Lower leg skin (tissue), 4 donors: ENCODE results near the gene NUBP1. TPM values are rescaled to one million over a fixed set of nuclear protein-coding genes. Genes with fewer than 3 reads are reported as not detected.

Source experiments
- DNase-seq, 2 donors: peaks; one replicate each; pipeline ENCODE4 v3.0.0-alpha.2; 2019; ENCODE audit warnings: low spot score in 2 of 2
- H3K4me3 ChIP-seq: fragments of 200-600 bp; sonication (generic); 2 replicates; pipeline ENCODE4 v1.5.1; 2017; ENCODE audit warnings: mild to moderate bottlenecking, low read depth; ENCODE audit not compliant: poor library complexity, severe bottlenecking
- POLR2A ChIP-seq, 2 donors: fragments of 450-650 bp; IDR thresholded peaks; one replicate each; pipeline ENCODE4 v1.6.1; 2016 to 2017; ENCODE audit warnings: antibody characterized with exemption in 2 of 2, mild to moderate bottlenecking in 1 of 2, moderate library complexity in 1 of 2
- WGBS, 2 donors: methylation state at CpG; one replicate each; pipeline ENCODE4 v1.1.5; 2018; 5-methylcytosine and 5-hydroxymethylcytosine counted together
- intact Hi-C: fragments of 100-400 bp; cut with DNase I; formaldehyde crosslinking; loops from one replicate; pipeline ENCODE4 v1.15.0; 2023; ENCODE audit warnings: low total_unique reads
- total RNA-seq, 4 donors: library from RNA; depleted of rRNA; stranded (reverse); fragments of >200 nt; gene quantifications; one replicate each; pipeline ENCODE4 v1.1.0, GENCODE V29; 2016
- TF ChIP-seq, protein P1 (sequence below), 3 donors: fragments of 450-650 bp; IDR thresholded peaks; one replicate each; pipeline ENCODE4 v1.5.1; 2016; ENCODE audit warnings: antibody characterized with exemption in 3 of 3, mild to moderate bottlenecking in 3 of 3, moderate library complexity in 2 of 3

NUBP1 gene
- total RNA-seq, 4 donors from 2014 or later, result 16.3 to 26.7 (median 25.1) TPM

DNA sequence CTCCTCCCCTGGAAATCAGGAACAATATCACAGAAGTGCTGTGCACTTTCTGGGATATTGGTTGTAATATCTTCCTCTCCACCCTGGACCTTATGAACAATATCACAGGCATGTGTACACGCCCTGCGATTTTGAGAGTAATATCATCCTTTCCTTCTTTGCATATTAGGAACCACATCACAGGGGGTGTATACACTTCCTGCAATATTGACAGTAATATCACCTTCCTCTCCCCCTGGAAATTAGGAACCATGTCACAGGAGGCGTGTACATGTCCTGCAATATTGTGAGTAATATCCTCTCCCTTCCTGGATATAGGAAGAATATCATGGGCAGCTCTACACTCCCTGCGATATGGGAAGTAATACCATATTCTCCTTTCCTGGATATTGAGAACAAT, 34.7 kb upstream of the NUBP1 start:
- intact Hi-C loops, result no loop called here
- H3K4me3 ChIP-seq, result no peak overlapping the region
- no peak for DNase-seq
- TF ChIP-seq, protein P1, sequence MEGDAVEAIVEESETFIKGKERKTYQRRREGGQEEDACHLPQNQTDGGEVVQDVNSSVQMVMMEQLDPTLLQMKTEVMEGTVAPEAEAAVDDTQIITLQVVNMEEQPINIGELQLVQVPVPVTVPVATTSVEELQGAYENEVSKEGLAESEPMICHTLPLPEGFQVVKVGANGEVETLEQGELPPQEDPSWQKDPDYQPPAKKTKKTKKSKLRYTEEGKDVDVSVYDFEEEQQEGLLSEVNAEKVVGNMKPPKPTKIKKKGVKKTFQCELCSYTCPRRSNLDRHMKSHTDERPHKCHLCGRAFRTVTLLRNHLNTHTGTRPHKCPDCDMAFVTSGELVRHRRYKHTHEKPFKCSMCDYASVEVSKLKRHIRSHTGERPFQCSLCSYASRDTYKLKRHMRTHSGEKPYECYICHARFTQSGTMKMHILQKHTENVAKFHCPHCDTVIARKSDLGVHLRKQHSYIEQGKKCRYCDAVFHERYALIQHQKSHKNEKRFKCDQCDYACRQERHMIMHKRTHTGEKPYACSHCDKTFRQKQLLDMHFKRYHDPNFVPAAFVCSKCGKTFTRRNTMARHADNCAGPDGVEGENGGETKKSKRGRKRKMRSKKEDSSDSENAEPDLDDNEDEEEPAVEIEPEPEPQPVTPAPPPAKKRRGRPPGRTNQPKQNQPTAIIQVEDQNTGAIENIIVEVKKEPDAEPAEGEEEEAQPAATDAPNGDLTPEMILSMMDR (IDR thresholded peaks at IDR 0.05), result no peak
- no peak for TF ChIP-seq POLR2A (IDR thresholded peaks at IDR 0.05)
- 53 to 69% methylated on average over 4 of the region's 4 CpGs for WGBS, 2 donors

DNA sequence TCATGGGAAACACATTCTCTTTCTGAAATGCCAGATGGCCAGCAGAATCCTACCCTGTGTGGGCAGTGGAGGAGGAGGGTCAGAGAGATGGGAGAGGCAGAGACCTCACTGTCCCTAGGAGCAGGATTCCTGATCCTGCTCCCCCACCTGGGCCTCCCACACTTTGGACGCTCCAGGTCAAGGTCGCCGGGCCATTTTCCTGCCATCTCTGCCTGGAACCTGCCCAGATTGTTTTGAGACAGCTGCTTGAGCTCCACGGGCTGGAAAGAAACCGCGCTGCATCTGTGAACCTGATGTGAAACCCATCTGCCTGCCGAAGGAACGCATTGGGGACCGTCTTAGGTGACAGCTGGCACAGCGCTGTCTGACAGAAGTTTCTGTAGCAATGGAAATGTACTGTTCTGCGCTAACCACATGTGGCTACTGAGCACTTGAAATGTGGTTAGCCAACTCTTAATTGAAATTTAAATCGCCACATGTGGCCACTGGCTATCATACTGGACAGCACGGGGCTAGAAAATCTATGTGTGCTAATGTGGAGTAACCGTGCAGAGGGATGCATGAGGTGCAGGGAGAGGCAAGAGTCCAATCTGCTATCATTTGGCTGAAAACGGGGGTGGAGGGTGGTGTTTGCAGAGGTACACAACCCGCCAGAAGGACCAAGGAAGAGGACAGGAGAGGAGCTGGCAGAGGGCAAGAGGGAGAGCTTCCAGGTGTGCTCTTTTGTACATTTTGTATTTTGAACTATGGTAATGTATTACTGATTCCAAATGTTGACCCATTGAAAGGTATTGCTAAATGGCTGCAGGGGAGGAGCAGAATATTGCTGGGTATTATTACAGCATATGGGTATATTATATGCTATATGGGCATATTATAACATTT, 15.4 kb upstream of the NUBP1 start:
- intact Hi-C loops, result no loop called here
- 49 to 71% methylated on average over 16 of the region's 16 CpGs for WGBS, 2 donors
- TF ChIP-seq, protein P1 (IDR thresholded peaks at IDR 0.05), result no peak
- no peak for TF ChIP-seq POLR2A (IDR thresholded peaks at IDR 0.05)
- peak in 1 of 2 donors; percentile 72 for DNase-seq
- no peak overlapping the region for H3K4me3 ChIP-seq

DNA sequence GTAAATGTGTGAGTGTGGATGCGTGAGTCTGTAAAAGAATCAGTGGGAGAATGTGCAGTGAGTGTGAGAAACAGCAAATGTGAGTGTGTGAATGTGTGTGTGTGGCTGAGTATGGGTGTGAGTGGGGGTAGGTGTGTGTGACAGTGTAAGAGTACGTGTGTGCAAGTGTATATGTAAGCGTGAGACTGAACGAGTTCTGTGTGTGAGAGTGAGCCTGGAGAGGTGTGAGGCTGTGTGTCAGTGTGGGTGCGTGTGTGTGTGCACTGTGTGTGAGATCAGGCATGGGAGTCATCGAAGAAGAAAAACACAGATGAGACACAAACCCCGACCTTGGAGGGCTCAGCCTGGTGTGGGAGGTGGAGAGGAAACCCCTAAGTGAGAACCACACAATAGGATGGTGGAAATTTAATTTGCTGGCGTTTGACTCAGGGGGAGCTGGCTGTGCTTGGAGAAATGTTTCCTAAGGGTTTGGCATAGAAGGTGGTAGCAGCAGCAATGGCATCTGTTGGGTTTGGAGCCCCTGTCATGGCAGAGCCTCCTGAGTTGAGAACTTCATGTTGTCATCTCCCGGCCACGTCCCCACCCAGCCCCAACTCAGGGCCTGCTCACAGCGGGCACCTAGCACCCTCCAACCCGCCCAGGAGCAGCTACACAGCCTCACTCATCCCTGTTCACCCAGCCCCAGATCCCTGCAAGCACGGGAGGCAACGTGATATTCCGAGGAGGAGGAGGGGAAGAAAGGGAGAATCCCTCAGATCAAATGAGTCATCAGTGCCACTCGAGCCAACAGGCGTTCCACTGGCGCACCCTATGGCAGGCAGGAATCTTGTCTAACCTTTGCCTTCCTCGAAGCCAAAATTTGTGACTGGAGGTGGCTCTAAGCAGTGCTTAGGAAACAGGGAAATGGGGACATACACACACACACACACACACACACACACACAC, 14.3 kb upstream of the NUBP1 start:
- DNase-seq, result peak; percentile 74 to 89
- no peak overlapping the region for H3K4me3 ChIP-seq
- intact Hi-C loops, result no loop called here
- WGBS, 2 donors, result 37 to 43% methylated on average over 19 of the region's 19 CpGs
- TF ChIP-seq, protein P1 (IDR thresholded peaks at IDR 0.05), result peak in 1 of 3 donors; percentile 34
- no peak for TF ChIP-seq POLR2A (IDR thresholded peaks at IDR 0.05)

DNA sequence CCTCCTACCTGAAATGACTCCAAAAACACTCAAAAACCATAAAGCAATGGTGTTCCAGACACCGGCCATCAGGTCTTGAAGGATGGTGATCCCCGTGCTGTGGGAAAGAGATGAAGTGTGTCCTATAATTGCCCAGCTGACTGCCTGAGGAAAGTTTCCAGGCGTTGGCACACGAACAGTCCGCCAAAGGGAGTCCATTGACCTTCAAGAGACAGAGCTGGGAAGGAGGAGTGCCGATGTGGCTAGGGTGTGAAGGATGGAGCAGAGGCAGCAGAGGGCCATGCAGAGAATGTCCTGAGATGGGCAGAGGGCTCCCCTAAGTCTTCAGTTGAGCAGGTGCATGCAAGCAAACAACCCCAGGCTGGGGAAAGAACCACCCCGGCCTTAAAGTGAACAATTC, 11.9 kb upstream of the NUBP1 start:
- no peak overlapping the region for H3K4me3 ChIP-seq
- no peak for TF ChIP-seq POLR2A (IDR thresholded peaks at IDR 0.05)
- TF ChIP-seq, protein P1 (IDR thresholded peaks at IDR 0.05), result no peak
- no peak for DNase-seq
- 78 to 85% methylated on average over 7 of the region's 7 CpGs for WGBS, 2 donors
- intact Hi-C loops, result no loop called here

DNA sequence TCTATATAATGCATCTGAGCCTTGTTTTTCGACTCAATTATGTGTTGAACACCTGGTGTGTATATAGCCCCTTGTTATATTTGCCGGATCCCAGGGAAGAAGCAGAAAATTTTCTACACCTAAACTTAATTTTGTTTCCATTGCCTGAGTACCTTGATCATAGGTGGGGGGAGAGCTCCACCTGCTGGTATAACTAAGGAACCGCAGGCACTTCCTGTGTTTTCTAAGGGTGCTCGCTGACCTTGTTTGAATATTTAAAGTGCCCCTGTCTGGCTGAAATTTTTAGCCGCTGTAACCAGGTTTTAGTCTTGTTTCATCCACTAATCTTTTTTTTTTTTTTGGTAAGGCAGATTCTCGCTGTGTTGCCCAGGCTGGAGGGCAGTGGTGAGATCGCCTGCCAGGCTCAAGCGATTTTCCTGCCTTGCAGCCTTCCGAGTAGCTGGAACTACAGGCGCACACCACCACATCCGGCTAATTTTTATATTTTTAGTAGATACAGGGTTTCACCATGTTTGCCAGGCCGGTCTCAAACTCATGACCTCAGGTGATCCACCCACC, 6.5 kb upstream of the NUBP1 start:
- peak; percentile 67 to 86 for DNase-seq
- TF ChIP-seq, protein P1 (IDR thresholded peaks at IDR 0.05), result peak in 1 of 3 donors; percentile 76
- TF ChIP-seq POLR2A (IDR thresholded peaks at IDR 0.05), result no peak
- H3K4me3 ChIP-seq, result no peak overlapping the region
- intact Hi-C loops, result loop anchor here (5.0 kb wide), 1 partner anchor 225 kb away; no protein-coding TSS in a partner anchor
- 26 to 29% methylated on average over 12 of the region's 12 CpGs for WGBS, 2 donors
